ENCODE data around the gene TACR2.

- TF ChIP-seq CTCF (IDR thresholded peaks at IDR 0.05 in 4 of 5, conservative IDR thresholded peaks at IDR 0.05 in 1 of 5) (no peak), POLR2A (IDR thresholded peaks at IDR 0.05) (no peak)
These were observed 44.7 kb upstream of the TACR2 start for GRCh38 chr10:69461243-69462025.
